Pancreas (tissue), 10 donors: Measurements from ENCODE around the gene ACTG1. TPM values are rescaled to one million over a fixed set of nuclear protein-coding genes. Genes with fewer than 3 reads are reported as not detected.
A peak's percentile ranks its signal among the peaks of the same experiment; 100 is the strongest.

Experiments used
- ATAC-seq, 4 donors: fragments of 200-7000 bp; cut with Tn5 transposase; one replicate each; pipeline versions ENCODE4 v1.8.0 to v1.9.1; 2020; ENCODE audit warnings: mild to moderate bottlenecking in 4 of 4, moderate library complexity in 4 of 4
- DNase-seq, 6 donors: peaks; one replicate each; pipeline ENCODE4 v3.0.0-alpha.2; 2020
- FAIRE-seq: peaks from 2 replicates; lab custom pipeline; 2012; peaks lifted over from hg19 to GRCh38; lab: Jason Lieb, UNC
- H3K27ac ChIP-seq, 4 donors: fragments of 200-600 bp; sonication (generic); 1 replicate in 3 of 4; 2 replicates in 1 of 4; pipeline versions ENCODE4 v1.5.0 to v1.8.0; 2020
- H3K27me3 ChIP-seq, 4 donors: fragments of 200-600 bp; one replicate each; pipeline ENCODE4 v1.8.0; 2021
- H3K36me3 ChIP-seq, 3 donors: fragments of 200-600 bp; sonication (generic) in 1 of 3; one replicate each; pipeline versions ENCODE4 v1.5.0 to v1.8.0; 2020 to 2021
- H3K4me1 ChIP-seq, 3 donors: fragments of 200-600 bp; one replicate each; pipeline ENCODE4 v1.8.0; 2021
- H3K4me3 ChIP-seq, 4 donors: fragments of 200-600 bp; sonication (generic) in 2 of 4; one replicate each; pipeline versions ENCODE4 v1.5.0 to v1.8.0; 2020 to 2021
- H3K9me3 ChIP-seq, 4 donors: fragments of 200-600 bp; one replicate each; pipeline ENCODE4 v1.8.0; 2021
- WGBS, 2 donors: extraction: QIAGEN DNeasy Blood & Tissue Kit; methylation state at CpG; one replicate each; pipeline ENCODE4 v1.1.7; 2013; 5-methylcytosine and 5-hydroxymethylcytosine counted together
- intact Hi-C, 3 donors: fragments of 100-400 bp; cut with DNase I; formaldehyde crosslinking; loops; one replicate each; pipeline versions ENCODE4 v1.11.1 to v1.14.2; 2022
- polyA plus RNA-seq, 2 donors: library from polyadenylated mRNA; stranded (reverse); fragments of 200-250 nt; gene quantifications; one replicate each; pipeline ENCODE4 v1.2.3, GENCODE V29; 2013
- total RNA-seq, 6 donors: library from RNA; stranded (reverse); fragmentation: NEBNext Ultra II Directional in 4 of 6; extraction: Animal tissue kit (Norgen Biotek cat#: 25700) in 4 of 6; gene quantifications; one replicate each; pipeline versions ENCODE4 v1.2.1 to v1.2.4, GENCODE V29; 2021 to 2023
- TF ChIP-seq, protein P1 (sequence below), 4 donors: fragments of 200-600 bp; sonication (generic) in 3 of 4; IDR thresholded peaks; one replicate each; pipeline versions ENCODE4 v1.5.0 to v1.8.0; 2021; ENCODE audit warnings: antibody characterized with exemption in 4 of 4
- donor health status: healthy with polysubstance abuse.
- donor health status: DM: no; HTN: no; CAD: no; lungs with moderate emphysema.
- donor health status: DM: no; HTN: no; CAD: no.
- donor health status: control.
- donor health status: control.
- donor health status: Bipolar disorder and iron deficiency.
- donor health status: DM: yes; HTN: yes; CAD: no.
- donor health status: DM: no; HTN: no; CAD: no.
- donor health status: DM: no; HTN: no; CAD: no.
- donor health status: DM: yes; HTN: yes; CAD: no.

ACTG1 gene
- total and polyA plus RNA-seq, 8 donors: 889 to 2,872 (median 1,674) TPM

DNA sequence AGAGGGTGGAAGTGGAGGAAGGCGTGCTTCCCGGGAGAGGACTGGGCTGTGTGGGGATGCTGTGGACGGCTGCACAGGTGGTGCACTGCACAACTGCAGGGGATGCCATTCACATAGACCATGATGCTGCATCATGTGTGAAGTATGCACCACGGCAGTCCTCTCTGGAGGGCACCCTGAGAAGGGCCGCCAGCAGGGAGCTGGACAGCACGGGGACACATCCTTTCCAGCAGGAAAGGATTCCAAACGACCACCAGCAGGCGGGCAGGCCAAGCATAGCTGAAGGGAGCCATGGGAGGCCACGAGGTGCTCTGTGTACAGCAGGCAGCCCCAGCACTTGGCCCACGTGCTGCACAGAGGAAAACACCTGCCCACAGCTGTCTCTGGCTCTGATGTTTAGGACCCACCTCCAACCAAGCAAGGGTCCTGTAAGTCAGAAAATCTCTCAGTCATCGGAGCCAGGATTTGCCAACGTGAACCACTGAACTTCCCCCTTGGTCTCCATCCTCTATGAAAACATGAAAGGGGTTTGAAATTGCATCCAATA lies 10.1 kb downstream of the ACTG1 start:
- Histone ChIP-seq H3K4me1 (no peaks in the 10 kb centered on the region), H3K4me3 (no peak overlapping the region), H3K9me3 (no peaks in the 10 kb centered on the region), H3K27me3 (no peaks in the 10 kb centered on the region), H3K27ac (no peak overlapping the region), H3K36me3 (no peaks in the 10 kb centered on the region)
- WGBS, 2 donors: 71% methylated on average over 12 of the region's 12 CpGs
- DNase-seq (peak in 1 of 6 donors; percentile 12), ATAC-seq (no peak), FAIRE-seq (no peak)
- TF ChIP-seq, protein P1, sequence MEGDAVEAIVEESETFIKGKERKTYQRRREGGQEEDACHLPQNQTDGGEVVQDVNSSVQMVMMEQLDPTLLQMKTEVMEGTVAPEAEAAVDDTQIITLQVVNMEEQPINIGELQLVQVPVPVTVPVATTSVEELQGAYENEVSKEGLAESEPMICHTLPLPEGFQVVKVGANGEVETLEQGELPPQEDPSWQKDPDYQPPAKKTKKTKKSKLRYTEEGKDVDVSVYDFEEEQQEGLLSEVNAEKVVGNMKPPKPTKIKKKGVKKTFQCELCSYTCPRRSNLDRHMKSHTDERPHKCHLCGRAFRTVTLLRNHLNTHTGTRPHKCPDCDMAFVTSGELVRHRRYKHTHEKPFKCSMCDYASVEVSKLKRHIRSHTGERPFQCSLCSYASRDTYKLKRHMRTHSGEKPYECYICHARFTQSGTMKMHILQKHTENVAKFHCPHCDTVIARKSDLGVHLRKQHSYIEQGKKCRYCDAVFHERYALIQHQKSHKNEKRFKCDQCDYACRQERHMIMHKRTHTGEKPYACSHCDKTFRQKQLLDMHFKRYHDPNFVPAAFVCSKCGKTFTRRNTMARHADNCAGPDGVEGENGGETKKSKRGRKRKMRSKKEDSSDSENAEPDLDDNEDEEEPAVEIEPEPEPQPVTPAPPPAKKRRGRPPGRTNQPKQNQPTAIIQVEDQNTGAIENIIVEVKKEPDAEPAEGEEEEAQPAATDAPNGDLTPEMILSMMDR (IDR thresholded peaks at IDR 0.05): no peak
- intact Hi-C loops: no loop called here

DNA sequence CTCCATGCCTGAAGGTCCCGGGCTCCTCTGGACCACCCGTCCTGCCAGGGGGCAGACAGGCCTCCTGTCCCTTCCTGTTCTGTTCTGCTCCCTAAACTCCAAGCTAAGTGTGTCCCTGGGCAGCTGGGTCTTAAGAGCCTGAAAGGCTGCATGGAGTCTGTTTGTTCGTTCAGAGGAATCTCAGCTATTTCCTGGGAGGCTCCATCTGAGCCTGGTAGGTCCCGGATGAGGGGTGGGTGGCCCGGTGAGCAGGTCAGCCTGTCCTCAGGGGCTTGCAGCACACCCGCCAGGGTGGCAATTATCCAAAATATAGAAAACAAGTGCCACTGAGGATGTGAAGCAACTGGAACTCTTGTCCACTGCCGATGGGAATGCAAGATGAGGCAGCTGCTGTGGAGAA lies 12.6 kb downstream of the ACTG1 start:
- intact Hi-C loops: no loop called here
- Histone ChIP-seq H3K36me3 (no peaks in the 10 kb centered on the region), H3K4me1 (no peaks in the 10 kb centered on the region), H3K9me3 (no peaks in the 10 kb centered on the region), H3K4me3 (no peak overlapping the region), H3K27me3 (no peaks in the 10 kb centered on the region), H3K27ac (no peak overlapping the region)
- no peak for ATAC-seq
- TF ChIP-seq, protein P1 (IDR thresholded peaks at IDR 0.05): no peak
- 76% methylated on average over 7 of the region's 7 CpGs for WGBS, 2 donors
- no peak for DNase-seq
- no peak for FAIRE-seq

DNA sequence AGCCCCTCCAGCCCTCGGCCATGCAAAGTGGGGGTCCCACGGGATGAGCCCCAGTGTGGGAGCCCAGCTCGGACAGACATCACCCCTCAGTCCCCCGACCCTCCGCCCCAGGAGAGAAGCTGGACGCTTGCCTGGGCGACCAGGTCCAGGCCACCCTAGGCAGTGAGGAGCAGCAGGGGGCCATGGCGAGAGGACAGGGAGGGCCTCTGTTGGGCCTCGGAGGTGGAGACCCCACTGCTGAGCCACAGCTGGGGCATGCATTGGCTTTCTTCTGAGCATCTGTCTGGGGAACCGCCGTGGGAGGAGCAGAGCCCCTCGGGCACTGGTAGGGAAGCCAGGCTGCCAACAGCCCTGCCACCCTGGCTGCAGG lies 13.0 kb downstream of the ACTG1 start:
- 68 to 77% methylated on average over 12 of the region's 12 CpGs for WGBS, 2 donors
- no peaks in the 10 kb centered on the region for H3K36me3 ChIP-seq
- H3K27ac ChIP-seq: no peak overlapping the region
- peak in 1 of 6 donors; percentile 77 for DNase-seq
- no peak overlapping the region for H3K4me3 ChIP-seq
- no peaks in the 10 kb centered on the region for H3K27me3 ChIP-seq
- TF ChIP-seq, protein P1 (IDR thresholded peaks at IDR 0.05): no peak
- H3K9me3 ChIP-seq: no peaks in the 10 kb centered on the region
- intact Hi-C loops: no loop called here
- FAIRE-seq: no peak
- H3K4me1 ChIP-seq: no peaks in the 10 kb centered on the region
- ATAC-seq: no peak

- intact Hi-C loops: no loop called here
- TF ChIP-seq, protein P1 (IDR thresholded peaks at IDR 0.05): no peak
- DNase-seq (no peak), ATAC-seq (no peak), FAIRE-seq (no peak)
- no peaks in the 10 kb centered on the region for H3K36me3 ChIP-seq
- H3K4me3 ChIP-seq: no peak overlapping the region
- WGBS, 2 donors: 53 to 78% methylated on average over 49 to 64 of the region's 64 CpGs
- H3K27me3 ChIP-seq: no peaks in the 10 kb centered on the region
- no peaks in the 10 kb centered on the region for H3K4me1 ChIP-seq
- no peaks in the 10 kb centered on the region for H3K9me3 ChIP-seq
- no peak overlapping the region for H3K27ac ChIP-seq
These were observed 13.5 kb downstream of the ACTG1 start for GRCh38 chr17:81498953-81499600.
